ENCODE measurements around the gene GRIN2A. TPM values are rescaled to one million over a fixed set of nuclear protein-coding genes. Genes with fewer than 3 reads are reported as not detected.

The GRIN2A gene
- total RNA-seq, 2 donors from 2014 or later, result not detected

- H3K27me3 Mint-ChIP-seq, result peaks cover 7% of the 10 kb centered on the region
Observed at GRCh38 chr16:10130538-10130937, 51.7 kb downstream of the GRIN2A start.

GRCh38 chr16:10128397-10129258 is 53.6 kb downstream of the GRIN2A start:
- Mint-ChIP-seq H3K4me1 (no peaks in the 10 kb centered on the region), H3K27me3 (peaks cover 13% of the 10 kb centered on the region), H3K9me3 (no peaks in the 10 kb centered on the region), H3K27ac (no peak overlapping the region), H3K4me3 (no peak overlapping the region), H3K36me3 (ENCODE audit: low read depth) (no peaks in the 10 kb centered on the region)
- ATAC-seq (replicated peaks), result no peak

More at GRCh38 chr16:10130538-10130937, 51.7 kb downstream of the GRIN2A start:
- Mint-ChIP-seq H3K27ac (no peak overlapping the region), H3K9me3 (no peaks in the 10 kb centered on the region), H3K4me1 (no peaks in the 10 kb centered on the region), H3K4me3 (no peak overlapping the region), H3K36me3 (ENCODE audit: low read depth) (no peaks in the 10 kb centered on the region)
- no peak for ATAC-seq (replicated peaks)

- Mint-ChIP-seq H3K4me3 (no peak overlapping the region), H3K4me1 (no peaks in the 10 kb centered on the region), H3K9me3 (no peaks in the 10 kb centered on the region), H3K36me3 (ENCODE audit: low read depth) (no peaks in the 10 kb centered on the region), H3K27ac (no peak overlapping the region), H3K27me3 (peaks cover 9% of the 10 kb centered on the region)
- no peak for ATAC-seq (replicated peaks)
Observed at GRCh38 chr16:10126686-10127085, 55.5 kb downstream of the GRIN2A start.

- no peak for ATAC-seq (replicated peaks)
- H3K4me3 Mint-ChIP-seq, result no peak overlapping the region
Observed at GRCh38 chr16:10123141-10123540, 59.1 kb downstream of the GRIN2A start.

GRCh38 chr16:10122546-10122945 is 59.7 kb downstream of the GRIN2A start:
- H3K4me1 Mint-ChIP-seq, result no peaks in the 10 kb centered on the region
- peaks cover 10% of the 10 kb centered on the region for H3K27me3 Mint-ChIP-seq
- H3K4me3 Mint-ChIP-seq, result no peak overlapping the region
- no peak overlapping the region for H3K27ac Mint-ChIP-seq
- no peaks in the 10 kb centered on the region for H3K36me3 Mint-ChIP-seq (ENCODE audit: low read depth)
- no peaks in the 10 kb centered on the region for H3K9me3 Mint-ChIP-seq
- no peak for ATAC-seq (replicated peaks)

More at GRCh38 chr16:10123141-10123540, 59.1 kb downstream of the GRIN2A start:
- Mint-ChIP-seq H3K36me3 (ENCODE audit: low read depth) (no peaks in the 10 kb centered on the region), H3K27me3 (peaks cover 13% of the 10 kb centered on the region), H3K9me3 (no peaks in the 10 kb centered on the region), H3K27ac (no peak overlapping the region), H3K4me1 (no peaks in the 10 kb centered on the region)

GRCh38 chr16:10121897-10122425 is 60.3 kb downstream of the GRIN2A start:
- H3K27ac Mint-ChIP-seq, result no peak overlapping the region
- H3K36me3 Mint-ChIP-seq (ENCODE audit: low read depth), result no peaks in the 10 kb centered on the region
- H3K9me3 Mint-ChIP-seq, result no peaks in the 10 kb centered on the region
- no peaks in the 10 kb centered on the region for H3K4me1 Mint-ChIP-seq
- H3K4me3 Mint-ChIP-seq, result no peak overlapping the region
- ATAC-seq (replicated peaks), result no peak
- peaks cover 10% of the 10 kb centered on the region for H3K27me3 Mint-ChIP-seq

GRCh38 chr16:10121491-10121890 is 60.7 kb downstream of the GRIN2A start:
- ATAC-seq (replicated peaks), result no peak
- Mint-ChIP-seq H3K4me1 (no peaks in the 10 kb centered on the region), H3K27ac (no peak overlapping the region), H3K36me3 (ENCODE audit: low read depth) (no peaks in the 10 kb centered on the region), H3K4me3 (no peak overlapping the region), H3K9me3 (no peaks in the 10 kb centered on the region), H3K27me3 (peaks cover 10% of the 10 kb centered on the region)

- Mint-ChIP-seq H3K4me1 (no peaks in the 10 kb centered on the region), H3K36me3 (ENCODE audit: low read depth) (no peaks in the 10 kb centered on the region), H3K27me3 (peaks cover 10% of the 10 kb centered on the region), H3K9me3 (no peaks in the 10 kb centered on the region), H3K27ac (no peak overlapping the region), H3K4me3 (no peak overlapping the region)
- no peak for ATAC-seq (replicated peaks)
Observed at GRCh38 chr16:10120953-10121352, 61.3 kb downstream of the GRIN2A start.

GRCh38 chr16:10114409-10114808 is 67.8 kb downstream of the GRIN2A start:
- ATAC-seq (replicated peaks), result no peak
- Mint-ChIP-seq H3K4me3 (no peak overlapping the region), H3K27ac (no peak overlapping the region), H3K4me1 (no peaks in the 10 kb centered on the region), H3K36me3 (ENCODE audit: low read depth) (no peaks in the 10 kb centered on the region), H3K27me3 (no peaks in the 10 kb centered on the region), H3K9me3 (no peaks in the 10 kb centered on the region)

- no peaks in the 10 kb centered on the region for H3K4me1 Mint-ChIP-seq
Observed at GRCh38 chr16:10113248-10113647, 69.0 kb downstream of the GRIN2A start.

GRCh38 chr16:10112021-10112420 is 70.2 kb downstream of the GRIN2A start:
- no peak overlapping the region for H3K27ac Mint-ChIP-seq
- H3K4me1 Mint-ChIP-seq, result no peaks in the 10 kb centered on the region
- H3K9me3 Mint-ChIP-seq, result no peaks in the 10 kb centered on the region
- no peaks in the 10 kb centered on the region for H3K27me3 Mint-ChIP-seq
- H3K36me3 Mint-ChIP-seq (ENCODE audit: low read depth), result no peaks in the 10 kb centered on the region
- no peak overlapping the region for H3K4me3 Mint-ChIP-seq
- no peak for ATAC-seq (replicated peaks)

More at GRCh38 chr16:10113248-10113647, 69.0 kb downstream of the GRIN2A start:
- Mint-ChIP-seq H3K27me3 (no peaks in the 10 kb centered on the region), H3K27ac (no peak overlapping the region), H3K4me3 (no peak overlapping the region), H3K36me3 (ENCODE audit: low read depth) (no peaks in the 10 kb centered on the region), H3K9me3 (no peaks in the 10 kb centered on the region)
- no peak for ATAC-seq (replicated peaks)

GRCh38 chr16:10111156-10111761 is 71.0 kb downstream of the GRIN2A start:
- Mint-ChIP-seq H3K27ac (no peak overlapping the region), H3K27me3 (peaks cover 4% of the 10 kb centered on the region), H3K36me3 (ENCODE audit: low read depth) (no peaks in the 10 kb centered on the region), H3K4me3 (no peak overlapping the region), H3K4me1 (no peaks in the 10 kb centered on the region), H3K9me3 (peaks cover 4% of the 10 kb centered on the region)
- ATAC-seq (replicated peaks), result no peak

- Mint-ChIP-seq H3K4me3 (no peak overlapping the region), H3K36me3 (ENCODE audit: low read depth) (no peaks in the 10 kb centered on the region), H3K27me3 (peaks cover 4% of the 10 kb centered on the region), H3K9me3 (peaks cover 4% of the 10 kb centered on the region), H3K27ac (no peak overlapping the region), H3K4me1 (no peaks in the 10 kb centered on the region)
- no peak for ATAC-seq (replicated peaks)
Observed at GRCh38 chr16:10110552-10110951, 71.7 kb downstream of the GRIN2A start.

GRCh38 chr16:10107081-10107480 is 75.1 kb downstream of the GRIN2A start:
- ATAC-seq (replicated peaks), result no peak
- Mint-ChIP-seq H3K27ac (no peak overlapping the region), H3K4me1 (no peaks in the 10 kb centered on the region), H3K27me3 (peaks cover 4% of the 10 kb centered on the region), H3K36me3 (ENCODE audit: low read depth) (no peaks in the 10 kb centered on the region), H3K9me3 (peaks cover 4% of the 10 kb centered on the region), H3K4me3 (no peak overlapping the region)

GRCh38 chr16:10103700-10104099 is 78.5 kb downstream of the GRIN2A start:
- H3K4me3 Mint-ChIP-seq, result no peak overlapping the region
- peaks cover 4% of the 10 kb centered on the region for H3K9me3 Mint-ChIP-seq
- H3K36me3 Mint-ChIP-seq (ENCODE audit: low read depth), result no peaks in the 10 kb centered on the region
- ATAC-seq (replicated peaks), result no peak
- H3K27me3 Mint-ChIP-seq, result peaks cover 4% of the 10 kb centered on the region
- no peaks in the 10 kb centered on the region for H3K4me1 Mint-ChIP-seq
- H3K27ac Mint-ChIP-seq, result no peak overlapping the region

Measured in activated T-helper 17 cell treated with anti-CD3 and anti-CD28 coated beads, Interleukin-2, amount 50 U/mL, for 72 hours (primary cell).